B cell (primary cell): ENCODE data around the gene LHX6. TPM values are rescaled to one million over a fixed set of nuclear protein-coding genes. Genes with fewer than 3 reads are reported as not detected.
A peak's percentile ranks its signal among the peaks of the same experiment; 100 is the strongest.

Experiments used
- ATAC-seq: fragments of 200-7000 bp; cut with Tn5 transposase; one replicate; pipeline ENCODE4 v1.10.0; 2021; ENCODE audit warnings: low read depth, mild to moderate bottlenecking, moderate number of reproducible peaks, moderate library complexity
- CTCF ChIA-PET: fragments of 350-600 bp; sonication (Branson Sonifier 250); formaldehyde crosslinking; loops from one replicate; lab custom pipeline; 2021; ENCODE audit warnings: antibody characterized with exemption, inconsistent platforms; lab: Charles Lee
- POLR2A ChIA-PET: fragments of 350-600 bp; sonication (Branson Sonifier 250); formaldehyde crosslinking; loops from one replicate; lab custom pipeline; 2021; ENCODE audit warnings: antibody characterized with exemption; lab: Charles Lee
- DNase-seq: peaks from one replicate; pipeline ENCODE4 v3.0.0; 2013
- H2AFZ ChIP-seq: 2 replicates; pipeline ENCODE4 v1.6.1; 2012; ENCODE audit warnings: mild to moderate bottlenecking, low read depth, low read length; ENCODE audit not compliant: insufficient read depth, poor library complexity, severe bottlenecking
- H3K27ac ChIP-seq, 2 donors: 1 replicate in 1 of 2; 2 replicates in 1 of 2; pipeline ENCODE4 v1.5.1; 2012 to 2013; ENCODE audit warnings: low read length in 2 of 2, mild to moderate bottlenecking in 2 of 2, moderate library complexity in 1 of 2
- H3K27me3 ChIP-seq, 4 experiments: fragments of 200-600 bp in 1 of 4; sonication (generic) in 1 of 4; replicated peaks in 1 of 4; 1 replicate in 2 of 4; 2 replicates in 2 of 4; pipeline versions ENCODE4 v1.6.1 to v1.7.0; 2013 to 2016; ENCODE audit warnings: low read length in 3 of 4, mild to moderate bottlenecking in 2 of 4, mixed read lengths in 1 of 4, moderate library complexity in 1 of 4; ENCODE audit not compliant: insufficient read depth in 4 of 4, control insufficient read depth in 3 of 4; ENCODE audit errors: control extremely low read depth in 1 of 4
- H3K36me3 ChIP-seq, 2 experiments: replicated peaks in 1 of 2; 1 replicate in 1 of 2; 2 replicates in 1 of 2; pipeline versions ENCODE4 v1.6.1 to v1.7.1; 2013; ENCODE audit warnings: low read length in 1 of 2; ENCODE audit not compliant: insufficient read depth in 2 of 2, control insufficient read depth in 1 of 2; ENCODE audit errors: control extremely low read depth in 1 of 2, extremely low read depth in 1 of 2
- H3K4me1 ChIP-seq, 2 donors: fragments of 200-600 bp in 1 of 2; sonication (generic) in 1 of 2; 1 replicate in 1 of 2; 2 replicates in 1 of 2; pipeline versions ENCODE4 v1.5.1 to v1.6.1; 2013 to 2017; ENCODE audit warnings: low read length in 2 of 2; ENCODE audit not compliant: control insufficient read depth in 2 of 2, insufficient read depth in 2 of 2
- H3K4me2 ChIP-seq: replicated peaks from 2 replicates; pipeline ENCODE3; 2012; ENCODE audit warnings: mild to moderate bottlenecking, low read depth, low read length; ENCODE audit not compliant: poor library complexity, severe bottlenecking
- H3K4me3 ChIP-seq, 5 experiments: fragments of 200-600 bp in 1 of 5; sonication (generic) in 1 of 5; 1 replicate in 3 of 5; 2 replicates in 2 of 5; pipeline versions ENCODE4 v1.5.1 to v1.7.0; 2011 to 2016; ENCODE audit warnings: low read length in 4 of 5, mild to moderate bottlenecking in 4 of 5, low read depth in 2 of 5, control low read depth in 1 of 5, moderate library complexity in 1 of 5; ENCODE audit not compliant: insufficient read depth in 1 of 5; ENCODE audit errors: control extremely low read depth in 1 of 5, extremely low read depth in 1 of 5
- H3K79me2 ChIP-seq: fragments of 200-600 bp; sonication (generic); one replicate; pipeline ENCODE4 v1.6.0; 2016; ENCODE audit warnings: low read length; ENCODE audit not compliant: control insufficient read depth, insufficient read depth
- H3K9ac ChIP-seq: fragments of 200-600 bp; sonication (generic); 2 replicates; pipeline ENCODE4 v1.6.1; 2017; ENCODE audit warnings: mild to moderate bottlenecking, low read length, moderate library complexity
- H3K9me3 ChIP-seq, 3 donors: one replicate each; pipeline versions ENCODE4 v1.6.1 to v1.7.1; 2013; ENCODE audit warnings: low read length in 2 of 3; ENCODE audit not compliant: control insufficient read depth in 2 of 3, insufficient read depth in 1 of 3; ENCODE audit errors: control extremely low read depth in 1 of 3
- H4K20me1 ChIP-seq: 2 replicates; pipeline ENCODE4 v1.6.0; 2012; ENCODE audit warnings: mild to moderate bottlenecking, low read length; ENCODE audit not compliant: insufficient read depth, control insufficient read depth, poor library complexity, severe bottlenecking
- H3K27ac Mint-ChIP-seq: one replicate; pipeline ENCODE4 v1.8.0; 2021; ENCODE audit warnings: mixed read lengths
- H3K27me3 Mint-ChIP-seq: one replicate; pipeline ENCODE4 v1.8.0; 2021; ENCODE audit warnings: mixed read lengths
- H3K4me1 Mint-ChIP-seq: one replicate; pipeline ENCODE4 v1.8.0; 2021; ENCODE audit warnings: mixed read lengths
- H3K4me3 Mint-ChIP-seq: one replicate; pipeline ENCODE4 v1.8.0; 2021; ENCODE audit warnings: mixed read lengths
- H3K9me3 Mint-ChIP-seq: one replicate; pipeline ENCODE4 v1.8.0; 2022; ENCODE audit warnings: mixed read lengths; ENCODE audit not compliant: insufficient read depth
- CTCF ChIP-seq: fragments of 200-600 bp; IDR thresholded peaks from one replicate; pipeline ENCODE4 v1.8.0; 2022; ENCODE audit warnings: antibody characterized with exemption, mild to moderate bottlenecking
- EZH2 ChIP-seq: IDR thresholded peaks from 2 replicates; pipeline ENCODE4 v1.6.1; 2012; ENCODE audit warnings: borderline replicate concordance, low read depth, mild to moderate bottlenecking, moderate library complexity, low read length; ENCODE audit not compliant: insufficient read depth, poor library complexity, severe bottlenecking
- WGBS: methylation state at CpG from one replicate; pipeline ENCODE4 v1.1.5; 2013; ENCODE audit warnings: missing lambda C conversion rate; ENCODE audit not compliant: insufficient coverage; 5-methylcytosine and 5-hydroxymethylcytosine counted together
- intact Hi-C: fragments of 100-400 bp; cut with micrococcal nuclease; formaldehyde crosslinking; loops from one replicate; pipeline ENCODE4 v1.10.0; 2022
- polyA plus RNA-seq: library from polyadenylated mRNA; depleted of rRNA; stranded (reverse); fragments of >200 nt; gene quantifications from 2 replicates; pipeline ENCODE4 v1.2.3, GENCODE V29; 2012
- total RNA-seq, 2 donors: library from RNA; stranded (reverse); fragments of 120-200 nt in 1 of 2; gene quantifications; 1 replicate in 1 of 2; 2 replicates in 1 of 2; pipeline versions ENCODE4 v1.2.3 to v1.2.4, GENCODE V29; 2013 to 2022

LHX6 gene
- total and polyA plus RNA-seq, 2 donors (not counting 1 experiment from before 2014, with no cell fraction given) = 0.03 TPM; not detected in 1

- Histone ChIP-seq H4K20me1 (no peaks in the 10 kb centered on the region), H3K9me3 (peaks cover 0 to 2% (median 1%) of the 10 kb centered on the region in 3 donors), H2AFZ (peak overlapping the region; percentile 88), H3K9ac (peak overlapping the region; percentile 90), H3K4me2 (peak overlapping the region; percentile 77), H3K27me3 (peaks cover 0 to 21% (median 0%) of the 10 kb centered on the region in 4 experiments), H3K4me3 (peak overlapping the region in 4 of 5 experiments; percentile 69 to 97 (median 93)), H3K36me3 (no peaks in the 10 kb centered on the region), H3K4me1 (peaks cover 9% of the 10 kb centered on the region in 2 donors), H3K79me2 (peaks cover 34% of the 10 kb centered on the region), H3K27ac (peak overlapping the region; percentile 73 to 83)
- TF ChIP-seq EZH2 (no peak), CTCF (no peak)
- intact Hi-C loops = loop anchor here (1.0 to 5.0 kb wide), 4 partner anchors 67 to 1583 kb away; partner anchors contain the start of genes MRRF, PDCL, RBM18 and TTLL11
- Mint-ChIP-seq H3K9me3 (peaks cover 6% of the 10 kb centered on the region), H3K4me3 (peak overlapping the region; percentile 96), H3K27me3 (peaks cover 29% of the 10 kb centered on the region), H3K27ac (peak overlapping the region; percentile 92), H3K4me1 (peaks cover 32% of the 10 kb centered on the region)
- WGBS = 10% methylated on average over 3 of the region's 6 CpGs
- ChIA-PET POLR2A (interaction anchor here (1.3 kb wide), 1 partner anchor 105 kb away, joined by 4 read pairs; the partner anchor contains the start of genes MRRF and RBM18), CTCF (interaction anchor here (0.8 to 2.1 kb wide), 3 partner anchors 61 to 304 kb away, joined by 3 to 5 read pairs (median 3); no protein-coding TSS in a partner anchor)
- ATAC-seq (no peak), DNase-seq (no peak)
Observed at GRCh38 chr9:122159925-122160246, 68.9 kb downstream of the LHX6 start.
